HCT116 (cell line): Measurements from ENCODE around the gene IFNGR2.

Experiments used
- CTCF ChIP-seq, 3 experiments: fragments of 200-600 bp in 1 of 3; sonication (generic) in 1 of 3; IDR thresholded peaks in 2 of 3; conservative IDR thresholded peaks in 1 of 3; 2 replicates each; pipeline ENCODE4 v1.5.1; 2012 to 2017; ENCODE audit warnings: low read depth in 2 of 3, low read length in 2 of 3, antibody characterized with exemption in 1 of 3, borderline replicate concordance in 1 of 3, control low read depth in 1 of 3, mild to moderate bottlenecking in 1 of 3, mixed read lengths in 1 of 3, mixed run types in 1 of 3, moderate library complexity in 1 of 3; ENCODE audit not compliant: insufficient read depth in 1 of 3
- EGR1 ChIP-seq: IDR thresholded peaks from 2 replicates; pipeline ENCODE4 v1.6.1; 2012; ENCODE audit warnings: low read depth
- EZH2 ChIP-seq: fragments of 200-600 bp; sonication (generic); IDR thresholded peaks from 2 replicates; pipeline ENCODE4 v1.6.1; 2017; ENCODE audit warnings: antibody characterized with exemption, mixed run types
- EZH2phosphoT487 ChIP-seq: fragments of 200-600 bp; IDR thresholded peaks from 2 replicates; pipeline ENCODE4 v1.6.1; 2018; ENCODE audit warnings: antibody characterized with exemption, borderline replicate concordance
- FOSL1 ChIP-seq: IDR thresholded peaks from 2 replicates; pipeline ENCODE4 v1.6.1; 2012; ENCODE audit warnings: low read depth
- MAX ChIP-seq: IDR thresholded peaks from 2 replicates; pipeline ENCODE4 v1.6.1; 2012
- POLR2A ChIP-seq: IDR thresholded peaks from 2 replicates; pipeline ENCODE4 v1.7.0; 2011; ENCODE audit warnings: borderline replicate concordance; ENCODE audit not compliant: insufficient read depth, insufficient read length; ENCODE audit errors: extremely low read depth
- POLR2AphosphoS5 ChIP-seq: IDR thresholded peaks from 2 replicates; pipeline ENCODE4 v1.6.1; 2011; ENCODE audit warnings: mild to moderate bottlenecking, low read depth, low read length, moderate library complexity
- SIN3A ChIP-seq: IDR thresholded peaks from 2 replicates; pipeline ENCODE4 v1.6.1; 2012; ENCODE audit warnings: low read depth
- YY1 ChIP-seq: IDR thresholded peaks from 2 replicates; pipeline ENCODE4 v1.6.1; 2011; ENCODE audit warnings: low read length, low read depth, moderate library complexity, mild to moderate bottlenecking; ENCODE audit not compliant: insufficient replicate concordance; ENCODE audit errors: extremely low read depth
- ZNF274 ChIP-seq: fragments of 200-500 bp; sonication (Bioruptor generic); IDR thresholded peaks from 2 replicates; pipeline ENCODE4 v1.6.1; 2014; ENCODE audit warnings: mild to moderate bottlenecking, low read depth, low read length, inconsistent platforms

GRCh38 chr21:33406493-33406892 is 3.3 kb downstream of the IFNGR2 start:
- TF ChIP-seq CTCF (IDR thresholded peaks at IDR 0.05 in 2 of 3, conservative IDR thresholded peaks at IDR 0.05 in 1 of 3; ENCODE audit: borderline replicate concordance in 1 of 3, insufficient read depth in 1 of 3, low read depth in 2 of 3, low read length in 2 of 3): no peak
- no peak for TF ChIP-seq YY1
- no peak for TF ChIP-seq POLR2A
- no peak for TF ChIP-seq POLR2AphosphoS5
- TF ChIP-seq ZNF274: no peak
- no peak for TF ChIP-seq SIN3A
- no peak for TF ChIP-seq EZH2
- TF ChIP-seq FOSL1: no peak
- no peak for TF ChIP-seq EZH2phosphoT487
- TF ChIP-seq MAX: no peak
- no peak for TF ChIP-seq EGR1
